ENCODE data around the gene BAIAP2.

DNA sequence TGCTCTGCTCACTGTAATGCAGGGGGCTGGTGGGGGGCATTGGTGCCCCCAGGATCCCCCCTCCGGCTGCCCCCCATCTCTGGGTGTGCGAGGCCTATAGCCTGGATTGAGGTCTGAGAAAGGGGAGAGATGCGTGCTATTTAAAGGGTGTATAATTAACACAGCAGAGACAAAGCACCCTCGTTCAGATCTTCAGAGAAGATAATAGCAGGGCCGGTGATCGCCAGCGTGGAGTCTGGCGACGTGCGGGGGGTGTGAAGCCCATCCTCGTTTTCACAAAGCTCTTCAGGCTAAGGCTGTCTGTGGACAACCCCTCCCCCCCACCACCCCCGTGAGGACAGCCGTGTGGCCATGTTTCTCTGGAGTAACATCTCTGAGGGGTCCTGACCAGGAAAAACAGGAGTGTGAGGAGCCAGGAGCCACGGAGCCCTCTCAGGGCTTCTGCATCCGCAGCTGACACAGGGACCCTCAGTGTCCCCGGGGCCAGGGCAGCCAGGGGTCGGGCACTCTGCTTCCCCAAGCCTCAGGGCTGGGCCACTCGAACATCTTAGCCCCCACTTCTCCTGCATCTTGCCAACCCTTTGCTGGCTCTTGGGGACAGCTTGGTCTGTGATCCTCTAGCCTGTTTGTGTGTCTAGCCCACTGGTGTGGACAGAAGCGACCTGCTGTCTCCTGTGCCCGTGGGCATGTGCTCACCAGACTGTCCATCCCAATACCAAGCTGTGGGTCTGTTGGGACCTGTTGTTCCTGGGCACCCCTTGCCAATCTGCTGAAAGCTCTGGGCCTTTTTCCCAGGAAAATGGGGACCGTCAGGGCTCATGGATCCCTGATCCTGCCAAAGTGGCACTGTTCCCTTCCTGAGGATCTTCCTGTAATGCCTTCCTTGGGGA, 58.9 kb downstream of the BAIAP2 start:
- TF ChIP-seq, protein P1, sequence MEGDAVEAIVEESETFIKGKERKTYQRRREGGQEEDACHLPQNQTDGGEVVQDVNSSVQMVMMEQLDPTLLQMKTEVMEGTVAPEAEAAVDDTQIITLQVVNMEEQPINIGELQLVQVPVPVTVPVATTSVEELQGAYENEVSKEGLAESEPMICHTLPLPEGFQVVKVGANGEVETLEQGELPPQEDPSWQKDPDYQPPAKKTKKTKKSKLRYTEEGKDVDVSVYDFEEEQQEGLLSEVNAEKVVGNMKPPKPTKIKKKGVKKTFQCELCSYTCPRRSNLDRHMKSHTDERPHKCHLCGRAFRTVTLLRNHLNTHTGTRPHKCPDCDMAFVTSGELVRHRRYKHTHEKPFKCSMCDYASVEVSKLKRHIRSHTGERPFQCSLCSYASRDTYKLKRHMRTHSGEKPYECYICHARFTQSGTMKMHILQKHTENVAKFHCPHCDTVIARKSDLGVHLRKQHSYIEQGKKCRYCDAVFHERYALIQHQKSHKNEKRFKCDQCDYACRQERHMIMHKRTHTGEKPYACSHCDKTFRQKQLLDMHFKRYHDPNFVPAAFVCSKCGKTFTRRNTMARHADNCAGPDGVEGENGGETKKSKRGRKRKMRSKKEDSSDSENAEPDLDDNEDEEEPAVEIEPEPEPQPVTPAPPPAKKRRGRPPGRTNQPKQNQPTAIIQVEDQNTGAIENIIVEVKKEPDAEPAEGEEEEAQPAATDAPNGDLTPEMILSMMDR (IDR thresholded peaks at IDR 0.05; ENCODE audit: extremely low read depth in 1 of 2, insufficient read depth in 1 of 2, low read depth in 1 of 2, low read length in 2 of 2) = no peak
- TF ChIP-seq, protein P2, sequence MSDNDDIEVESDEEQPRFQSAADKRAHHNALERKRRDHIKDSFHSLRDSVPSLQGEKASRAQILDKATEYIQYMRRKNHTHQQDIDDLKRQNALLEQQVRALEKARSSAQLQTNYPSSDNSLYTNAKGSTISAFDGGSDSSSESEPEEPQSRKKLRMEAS (IDR thresholded peaks at IDR 0.05; ENCODE audit: insufficient read depth, insufficient read length) = no peak
- TF ChIP-seq POLR2A (IDR thresholded peaks at IDR 0.05; ENCODE audit: low read depth, low read length) (no peak), EZH2 (IDR thresholded peaks at IDR 0.05; ENCODE audit: borderline replicate concordance, low read depth, low read length, severe bottlenecking) (no peak)

Data from endothelial cell of umbilical vein (primary cell).